Neuronal stem cell (in vitro differentiated cells): ENCODE results near the gene SLC66A2.

Source experiments
- DNase-seq: peaks from one replicate; pipeline ENCODE4 v3.0.0-alpha.2; 2013; ENCODE audit warnings: low spot score
- H2AFZ ChIP-seq: one replicate; pipeline ENCODE4 v1.6.1; 2013; ENCODE audit warnings: mild to moderate bottlenecking, low read length, inconsistent platforms
- H2AK5ac ChIP-seq: 2 replicates; pipeline ENCODE4 v1.6.1; 2013; ENCODE audit warnings: low read depth, mild to moderate bottlenecking, inconsistent platforms, low read length, moderate library complexity, mixed read lengths
- H2BK120ac ChIP-seq: 2 replicates; pipeline ENCODE4 v1.6.1; 2013; ENCODE audit warnings: low read depth, mild to moderate bottlenecking, inconsistent platforms, low read length, moderate library complexity, mixed read lengths
- H2BK12ac ChIP-seq: one replicate; pipeline ENCODE4 v1.6.1; 2013; ENCODE audit warnings: low read length, inconsistent platforms
- H2BK15ac ChIP-seq: 2 replicates; pipeline ENCODE4 v1.6.1; 2013; ENCODE audit warnings: mild to moderate bottlenecking, low read length, inconsistent platforms, mixed read lengths
- H2BK5ac ChIP-seq: one replicate; pipeline ENCODE4 v1.6.1; 2013; ENCODE audit warnings: inconsistent platforms, mild to moderate bottlenecking, low read length, moderate library complexity
- H3K14ac ChIP-seq: one replicate; pipeline ENCODE4 v1.6.1; 2013; ENCODE audit warnings: low read length, inconsistent platforms
- H3K18ac ChIP-seq: 2 replicates; pipeline ENCODE4 v1.6.1; 2013; ENCODE audit warnings: low read length, inconsistent platforms
- H3K23ac ChIP-seq: 2 replicates; pipeline ENCODE4 v1.6.1; 2013; ENCODE audit warnings: low read depth, mild to moderate bottlenecking, mixed read lengths, low read length, inconsistent platforms; ENCODE audit not compliant: poor library complexity
- H3K27ac ChIP-seq: replicated peaks from 3 replicates; pipeline ENCODE4 v1.5.1; 2013; ENCODE audit warnings: low read length, inconsistent platforms
- H3K27me3 ChIP-seq, 3 experiments: 2 replicates each; pipeline ENCODE4 v1.6.1; 2013; ENCODE audit warnings: low read length in 3 of 3, mild to moderate bottlenecking in 2 of 3, inconsistent platforms in 1 of 3, low read depth in 1 of 3, mixed read lengths in 1 of 3, moderate library complexity in 1 of 3; ENCODE audit not compliant: control insufficient read depth in 3 of 3, insufficient read depth in 3 of 3
- H3K36me3 ChIP-seq, 2 donors: replicated peaks in 1 of 2; 2 replicates each; pipeline ENCODE4 v1.6.1; 2013; ENCODE audit warnings: low read length in 2 of 2; ENCODE audit not compliant: control insufficient read depth in 2 of 2, insufficient read depth in 2 of 2
- H3K4ac ChIP-seq: 2 replicates; pipeline ENCODE4 v1.6.1; 2013; ENCODE audit warnings: inconsistent platforms, mild to moderate bottlenecking, low read length, moderate library complexity
- H3K4me1 ChIP-seq, 2 donors: 1 replicate in 1 of 2; 2 replicates in 1 of 2; pipeline ENCODE4 v1.6.1; 2013; ENCODE audit warnings: low read length in 2 of 2, low read depth in 1 of 2; ENCODE audit not compliant: control insufficient read depth in 2 of 2, insufficient read depth in 1 of 2
- H3K4me2 ChIP-seq: one replicate; pipeline ENCODE4 v1.6.1; 2013; ENCODE audit warnings: mild to moderate bottlenecking, low read length, inconsistent platforms; ENCODE audit not compliant: insufficient read depth, poor library complexity, severe bottlenecking
- H3K4me3 ChIP-seq, 2 donors: 2 replicates each; pipeline ENCODE4 v1.5.1; 2013; ENCODE audit warnings: low read length in 2 of 2, mild to moderate bottlenecking in 2 of 2, inconsistent platforms in 1 of 2, moderate library complexity in 1 of 2
- H3K79me1 ChIP-seq: one replicate; pipeline ENCODE4 v1.6.1; 2013; ENCODE audit warnings: low read depth, mild to moderate bottlenecking, inconsistent platforms, low read length, moderate library complexity
- H3K9ac ChIP-seq: one replicate; pipeline ENCODE4 v1.6.1; 2013; ENCODE audit warnings: mild to moderate bottlenecking, low read depth, low read length, inconsistent platforms; ENCODE audit not compliant: poor library complexity
- H3K9me3 ChIP-seq, 2 donors: replicated peaks in 1 of 2; 2 replicates each; pipeline versions ENCODE3 to v1.6.1; 2013; ENCODE audit warnings: low read length in 2 of 2, mild to moderate bottlenecking in 2 of 2, inconsistent platforms in 1 of 2, low read depth in 1 of 2, mixed read lengths in 1 of 2, moderate library complexity in 1 of 2; ENCODE audit not compliant: control insufficient read depth in 2 of 2, insufficient read depth in 1 of 2
- H4K8ac ChIP-seq: one replicate; pipeline ENCODE4 v1.6.1; 2013; ENCODE audit warnings: low read depth, mild to moderate bottlenecking, inconsistent platforms, low read length, moderate library complexity
- H4K91ac ChIP-seq: one replicate; pipeline ENCODE4 v1.6.1; 2013; ENCODE audit warnings: low read length, low read depth, mild to moderate bottlenecking, inconsistent platforms; ENCODE audit not compliant: poor library complexity
- WGBS, 2 donors: extraction: QIAGEN DNeasy Blood & Tissue Kit; methylation state at CpG; one replicate each; pipeline ENCODE4 v1.1.7; 2013; ENCODE audit warnings: missing lambda C conversion rate in 2 of 2, mixed read lengths in 1 of 2; ENCODE audit not compliant: insufficient read length in 2 of 2, insufficient replicate concordance in 1 of 2; ENCODE audit errors: extremely low coverage in 2 of 2; 5-methylcytosine and 5-hydroxymethylcytosine counted together

Gene SLC66A2

DNA sequence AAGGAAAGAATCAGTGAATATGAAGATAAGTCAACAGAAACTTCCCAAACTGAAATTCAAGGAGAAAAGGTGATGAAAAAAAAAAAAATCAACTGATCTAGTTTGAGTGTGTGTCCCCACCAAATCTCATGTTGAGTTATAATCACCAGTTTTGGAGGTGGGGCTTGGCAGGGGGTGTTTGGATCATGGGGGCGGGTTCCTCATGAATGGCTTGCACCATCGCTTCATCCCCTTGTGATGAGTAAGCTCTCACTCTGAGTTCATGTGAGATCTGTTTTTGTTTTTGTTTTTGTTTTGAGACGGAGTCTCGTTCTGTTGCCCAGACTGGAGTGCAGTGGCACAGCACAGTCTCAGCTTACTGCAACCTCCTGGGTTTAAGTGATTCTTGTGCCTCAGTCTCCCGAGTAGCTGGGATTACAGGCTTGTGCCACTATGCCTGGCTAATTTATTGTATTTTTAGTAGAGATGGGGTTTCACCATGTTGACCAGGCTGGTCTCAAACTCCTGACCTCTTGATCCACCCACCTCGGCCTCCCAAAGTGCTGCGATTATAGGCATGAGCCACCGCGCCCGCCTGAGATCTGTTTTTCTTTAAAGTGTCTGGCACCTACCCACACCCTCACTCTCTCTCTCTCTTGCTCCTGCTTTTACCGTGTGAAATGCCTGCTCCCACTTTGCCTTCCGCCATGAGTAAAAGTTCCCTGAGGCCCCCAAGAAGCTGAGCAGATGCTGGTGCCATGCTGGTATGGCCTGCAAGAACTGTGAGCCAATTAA, 4.0 kb upstream of the SLC66A2 start:
- no peak for DNase-seq
- H3K14ac ChIP-seq: no peak overlapping the region
- H2AK5ac ChIP-seq: no peak overlapping the region
- no peak overlapping the region for H2BK15ac ChIP-seq
- H3K9me3 ChIP-seq: no peaks in the 10 kb centered on the region
- no peaks in the 10 kb centered on the region for H3K36me3 ChIP-seq
- H2AFZ ChIP-seq: no peak overlapping the region
- H4K91ac ChIP-seq: no peak overlapping the region
- H3K4me3 ChIP-seq: no peak overlapping the region
- H3K23ac ChIP-seq: no peak overlapping the region
- WGBS, 2 donors: no CpG with 5 or more reads among the region's 12 CpGs
- H3K9ac ChIP-seq: no peak overlapping the region
- no peak overlapping the region for H3K18ac ChIP-seq
- H2BK5ac ChIP-seq: no peak overlapping the region
- no peak overlapping the region for H2BK12ac ChIP-seq
- H3K4me2 ChIP-seq: no peak overlapping the region
- no peak overlapping the region for H3K4ac ChIP-seq
- no peak overlapping the region for H2BK120ac ChIP-seq
- H3K27ac ChIP-seq: no peak overlapping the region
- no peaks in the 10 kb centered on the region for H3K79me1 ChIP-seq
- H4K8ac ChIP-seq: no peak overlapping the region
- H3K27me3 ChIP-seq: peaks cover 0 to 26% (median 7%) of the 10 kb centered on the region in 3 experiments
- peaks cover 7 to 18% of the 10 kb centered on the region in 2 donors for H3K4me1 ChIP-seq

DNA sequence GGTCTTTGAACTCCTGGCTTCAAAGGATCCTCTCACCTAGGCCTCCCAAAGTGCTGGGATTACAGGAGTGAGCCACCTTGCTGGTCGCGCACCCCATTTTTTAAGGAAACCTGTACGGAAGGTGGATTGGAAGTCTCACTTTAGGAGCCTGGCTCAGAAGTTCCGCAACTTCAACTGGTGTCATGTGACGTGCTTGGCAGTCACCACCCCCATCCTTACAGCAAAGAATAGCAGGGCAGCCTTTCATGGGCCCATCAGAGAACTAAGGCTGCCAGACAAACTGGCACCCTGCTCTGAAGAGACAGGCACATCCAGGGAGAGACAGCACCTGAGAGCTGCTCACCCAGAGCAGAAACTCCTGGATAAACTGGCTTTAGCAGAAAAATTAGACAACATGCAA, 3.3 kb upstream of the SLC66A2 start:
- Histone ChIP-seq H2BK5ac (no peak overlapping the region), H3K27me3 (peaks cover 0 to 27% (median 7%) of the 10 kb centered on the region in 3 experiments), H3K18ac (no peak overlapping the region), H4K91ac (no peak overlapping the region), H3K36me3 (peaks cover 0 to 3% of the 10 kb centered on the region in 2 donors), H3K79me1 (no peaks in the 10 kb centered on the region), H3K9me3 (no peaks in the 10 kb centered on the region), H3K4ac (no peak overlapping the region), H4K8ac (no peak overlapping the region), H3K4me1 (peaks cover 3 to 18% of the 10 kb centered on the region in 2 donors), H2BK12ac (no peak overlapping the region), H3K23ac (no peak overlapping the region), H3K27ac (no peak overlapping the region), H2BK15ac (no peak overlapping the region), H3K4me2 (no peak overlapping the region), H3K14ac (no peak overlapping the region), H2AK5ac (no peak overlapping the region), H2AFZ (no peak overlapping the region), H3K4me3 (no peak overlapping the region), H3K9ac (no peak overlapping the region), H2BK120ac (no peak overlapping the region)
- WGBS, 2 donors: no CpG with 5 or more reads among the region's 5 CpGs
- no peak for DNase-seq

DNA sequence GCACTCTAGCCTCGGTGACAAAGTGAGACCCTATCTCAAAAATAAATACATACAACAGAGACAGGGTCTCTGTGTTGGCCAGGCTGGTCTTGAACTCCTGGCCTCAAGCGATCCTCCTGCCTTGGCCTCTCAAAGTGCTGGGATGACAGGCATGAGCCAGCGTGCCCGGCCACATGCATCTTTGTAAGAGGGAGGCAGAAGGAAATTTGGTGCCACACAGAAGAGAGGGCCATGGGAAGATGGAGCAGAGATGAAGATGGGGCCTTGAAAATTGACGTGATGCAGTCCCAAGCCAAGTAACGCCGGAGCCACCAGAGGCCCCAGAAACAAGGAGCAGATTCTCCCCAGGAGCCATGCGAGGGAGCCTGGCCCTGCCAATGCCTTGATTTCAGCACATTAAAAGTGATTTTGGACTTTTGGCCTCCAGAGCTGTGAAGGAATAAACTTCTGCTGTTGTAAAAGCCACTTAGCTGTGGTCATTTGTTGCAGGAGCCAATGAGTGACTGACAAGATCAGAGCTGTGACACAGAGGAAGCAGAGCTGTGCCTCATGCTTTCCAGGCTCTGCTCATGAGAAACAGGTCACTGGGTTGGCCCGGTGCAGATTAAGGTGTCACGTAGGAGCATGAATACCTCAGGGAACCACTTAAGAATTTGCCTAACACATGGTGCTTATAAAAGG, 2.7 kb upstream of the SLC66A2 start:
- no peak overlapping the region for H4K8ac ChIP-seq
- no peaks in the 10 kb centered on the region for H3K79me1 ChIP-seq
- peak overlapping the region; percentile 6 for H3K23ac ChIP-seq
- no peak overlapping the region for H4K91ac ChIP-seq
- H3K18ac ChIP-seq: no peak overlapping the region
- no peak overlapping the region for H2BK120ac ChIP-seq
- no peak overlapping the region for H2BK15ac ChIP-seq
- H3K4me2 ChIP-seq: no peak overlapping the region
- H3K4me3 ChIP-seq: no peak overlapping the region
- no peak overlapping the region for H3K4ac ChIP-seq
- no peak overlapping the region for H2BK12ac ChIP-seq
- WGBS, 2 donors: no CpG with 5 or more reads among the region's 10 CpGs
- no peak overlapping the region for H2BK5ac ChIP-seq
- H2AK5ac ChIP-seq: no peak overlapping the region
- H3K14ac ChIP-seq: no peak overlapping the region
- peaks cover 2 to 15% of the 10 kb centered on the region in 2 donors for H3K4me1 ChIP-seq
- H3K9me3 ChIP-seq: no peaks in the 10 kb centered on the region
- peaks cover 0 to 27% (median 7%) of the 10 kb centered on the region in 3 experiments for H3K27me3 ChIP-seq
- H3K9ac ChIP-seq: no peak overlapping the region
- no peak overlapping the region for H3K27ac ChIP-seq
- H2AFZ ChIP-seq: no peak overlapping the region
- DNase-seq: no peak
- H3K36me3 ChIP-seq: peaks cover 0 to 8% of the 10 kb centered on the region in 2 donors

DNA sequence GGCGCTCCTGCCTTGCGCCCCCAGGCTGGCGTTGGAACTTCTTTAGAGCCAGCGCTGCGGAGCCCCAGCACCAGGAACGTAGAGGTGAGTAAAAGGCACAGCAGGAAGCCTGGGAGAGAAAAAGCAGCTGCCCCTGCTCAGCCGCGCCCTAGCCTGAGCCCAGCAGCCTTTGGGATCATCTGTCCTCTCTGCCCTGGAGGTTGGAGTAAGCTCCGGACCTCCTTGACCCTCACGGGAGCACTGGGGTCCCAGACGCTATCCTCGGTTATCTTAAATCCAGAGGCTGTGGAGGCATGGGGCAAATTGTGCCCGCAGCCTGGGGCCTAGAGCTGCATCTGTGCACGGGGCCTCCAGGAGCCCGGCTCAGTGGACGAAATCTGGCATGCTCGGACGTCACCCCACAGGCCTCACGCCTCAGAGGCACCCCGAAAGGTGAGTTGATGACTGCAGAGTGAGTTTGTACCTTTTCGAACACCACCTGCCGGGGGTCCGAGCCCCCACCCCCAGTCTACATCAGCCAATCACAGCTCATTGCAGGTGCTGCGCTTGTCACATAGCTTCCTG, 1.6 kb upstream of the SLC66A2 start:
- no peak overlapping the region for H2AFZ ChIP-seq
- no peak overlapping the region for H2BK120ac ChIP-seq
- H3K18ac ChIP-seq: peak overlapping the region; percentile 29
- H3K14ac ChIP-seq: no peak overlapping the region
- WGBS, 2 donors: no CpG with 5 or more reads among the region's 24 CpGs
- no peak for DNase-seq
- no peak overlapping the region for H4K8ac ChIP-seq
- H3K4ac ChIP-seq: no peak overlapping the region
- no peak overlapping the region for H2BK12ac ChIP-seq
- H3K4me2 ChIP-seq: peak overlapping the region; percentile 86
- no peaks in the 10 kb centered on the region for H3K79me1 ChIP-seq
- H3K27ac ChIP-seq: no peak overlapping the region
- peaks cover 0 to 27% (median 7%) of the 10 kb centered on the region in 3 experiments for H3K27me3 ChIP-seq
- H3K4me1 ChIP-seq: peaks cover 2 to 14% of the 10 kb centered on the region in 2 donors
- H2AK5ac ChIP-seq: no peak overlapping the region
- no peak overlapping the region for H3K4me3 ChIP-seq
- H4K91ac ChIP-seq: no peak overlapping the region
- H2BK15ac ChIP-seq: peak overlapping the region; percentile 91
- no peaks in the 10 kb centered on the region for H3K9me3 ChIP-seq
- no peak overlapping the region for H2BK5ac ChIP-seq
- peaks cover 2 to 19% of the 10 kb centered on the region in 2 donors for H3K36me3 ChIP-seq
- H3K9ac ChIP-seq: no peak overlapping the region
- H3K23ac ChIP-seq: no peak overlapping the region
